ENCODE data around the gene DOK5.

DOK5 gene

DNA sequence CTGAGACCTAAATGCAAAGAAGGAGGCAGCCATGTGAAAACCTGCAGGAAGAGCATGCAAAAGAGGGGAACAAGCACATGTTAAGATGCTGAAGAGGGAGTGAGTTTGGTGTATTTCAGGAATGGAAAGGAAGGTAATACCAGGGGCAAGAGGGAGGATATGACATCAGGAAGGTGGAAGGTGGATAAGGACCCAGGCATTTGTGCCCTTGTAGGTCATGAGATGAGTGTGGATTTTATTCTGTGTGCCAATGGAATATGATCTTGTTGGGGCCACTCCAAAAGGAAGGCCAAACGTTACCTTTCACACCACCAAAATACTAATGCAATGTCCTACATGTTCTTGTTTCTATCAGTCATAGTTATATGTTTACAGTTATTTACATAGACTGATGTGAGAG, 17.2 kb upstream of the DOK5 start:
- H3K27ac ChIP-seq: no peak overlapping the region
- TF ChIP-seq ZFX (IDR thresholded peaks at IDR 0.05): no peak
- TF ChIP-seq, protein P1, sequence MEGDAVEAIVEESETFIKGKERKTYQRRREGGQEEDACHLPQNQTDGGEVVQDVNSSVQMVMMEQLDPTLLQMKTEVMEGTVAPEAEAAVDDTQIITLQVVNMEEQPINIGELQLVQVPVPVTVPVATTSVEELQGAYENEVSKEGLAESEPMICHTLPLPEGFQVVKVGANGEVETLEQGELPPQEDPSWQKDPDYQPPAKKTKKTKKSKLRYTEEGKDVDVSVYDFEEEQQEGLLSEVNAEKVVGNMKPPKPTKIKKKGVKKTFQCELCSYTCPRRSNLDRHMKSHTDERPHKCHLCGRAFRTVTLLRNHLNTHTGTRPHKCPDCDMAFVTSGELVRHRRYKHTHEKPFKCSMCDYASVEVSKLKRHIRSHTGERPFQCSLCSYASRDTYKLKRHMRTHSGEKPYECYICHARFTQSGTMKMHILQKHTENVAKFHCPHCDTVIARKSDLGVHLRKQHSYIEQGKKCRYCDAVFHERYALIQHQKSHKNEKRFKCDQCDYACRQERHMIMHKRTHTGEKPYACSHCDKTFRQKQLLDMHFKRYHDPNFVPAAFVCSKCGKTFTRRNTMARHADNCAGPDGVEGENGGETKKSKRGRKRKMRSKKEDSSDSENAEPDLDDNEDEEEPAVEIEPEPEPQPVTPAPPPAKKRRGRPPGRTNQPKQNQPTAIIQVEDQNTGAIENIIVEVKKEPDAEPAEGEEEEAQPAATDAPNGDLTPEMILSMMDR (conservative IDR thresholded peaks at IDR 0.05): no peak

DNA sequence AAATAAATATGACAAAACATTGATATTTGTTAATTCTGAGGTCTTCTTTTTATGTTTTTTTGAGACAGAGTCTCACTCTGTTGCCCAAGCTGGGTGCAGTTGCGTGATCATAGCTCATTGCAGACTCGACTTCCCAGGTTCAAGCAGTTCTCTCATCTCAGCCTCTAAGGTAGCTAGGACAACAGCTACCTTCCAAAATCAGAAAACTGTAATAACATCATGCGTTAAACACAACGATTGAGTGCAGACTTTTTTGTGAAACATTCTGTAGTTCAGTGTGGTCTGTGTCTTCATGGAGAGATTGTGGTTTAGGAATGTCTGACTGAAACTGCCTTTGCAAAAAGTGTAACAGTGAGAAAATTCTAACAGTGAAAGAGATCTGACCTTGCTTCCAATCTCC, 16.1 kb upstream of the DOK5 start:
- H3K27ac ChIP-seq: no peak overlapping the region
- TF ChIP-seq ZFX (IDR thresholded peaks at IDR 0.05): no peak
- TF ChIP-seq, protein P1 (conservative IDR thresholded peaks at IDR 0.05): no peak

DNA sequence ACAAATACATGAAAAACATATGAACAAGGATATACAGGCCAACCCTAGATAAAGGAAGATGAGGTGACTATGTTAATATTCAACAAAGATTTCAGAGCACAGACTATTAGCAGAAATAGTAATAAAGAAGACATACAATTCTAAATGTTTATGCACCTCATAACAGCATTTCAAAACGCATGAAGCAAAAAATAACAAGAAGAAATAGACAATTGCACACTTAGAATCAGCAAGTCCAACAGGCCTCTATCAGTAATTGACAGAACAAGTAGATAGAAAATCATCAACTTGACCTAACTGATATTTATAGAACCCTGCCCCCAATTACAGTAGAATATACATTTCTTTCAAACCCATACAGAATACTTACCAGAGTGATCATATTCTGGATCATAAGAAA, 11.4 kb upstream of the DOK5 start:
- H3K27ac ChIP-seq: no peak overlapping the region
- no peak for TF ChIP-seq ZFX (IDR thresholded peaks at IDR 0.05)
- TF ChIP-seq, protein P1 (conservative IDR thresholded peaks at IDR 0.05): no peak

DNA sequence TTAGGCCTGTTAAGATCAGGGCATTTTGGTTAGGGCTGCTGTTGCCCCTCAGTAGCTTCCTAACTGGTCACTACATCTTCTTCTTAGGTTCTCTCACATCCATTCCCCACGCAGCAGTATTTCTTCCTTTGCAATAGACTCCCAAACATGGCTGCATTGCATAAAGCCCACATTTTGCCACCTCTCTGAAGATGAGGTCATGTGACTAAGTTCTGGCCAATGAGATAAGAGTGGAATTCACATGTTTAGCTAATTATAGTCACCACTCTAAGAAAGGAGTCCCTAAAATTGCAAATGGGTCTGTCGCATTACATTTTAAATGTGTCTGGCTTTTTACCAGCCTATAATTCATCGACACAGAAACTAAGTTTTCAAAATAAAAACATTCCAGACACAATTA, 9.3 kb upstream of the DOK5 start:
- TF ChIP-seq, protein P1 (conservative IDR thresholded peaks at IDR 0.05): no peak
- TF ChIP-seq ZFX (IDR thresholded peaks at IDR 0.05): no peak
- H3K27ac ChIP-seq: no peak overlapping the region

DNA sequence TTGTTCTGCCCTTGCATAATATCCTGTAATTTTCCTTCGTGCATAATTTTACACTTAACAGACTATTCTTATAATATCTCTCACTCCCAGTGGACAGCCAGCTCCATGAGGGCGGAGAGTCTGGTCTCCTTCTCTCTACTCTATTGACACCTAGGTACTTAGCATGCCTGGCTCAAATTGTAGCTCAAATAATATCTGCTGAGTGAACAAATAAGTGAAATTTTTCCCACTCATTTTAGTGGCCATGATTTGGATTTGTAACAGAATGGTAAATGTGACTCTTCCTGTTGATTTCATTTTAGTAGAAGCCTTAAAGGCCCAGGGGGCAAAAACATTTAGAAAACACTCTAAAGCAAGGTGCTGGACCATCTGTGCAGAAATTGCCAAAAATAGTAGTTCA, 7.8 kb upstream of the DOK5 start:
- no peak overlapping the region for H3K27ac ChIP-seq
- TF ChIP-seq, protein P1 (conservative IDR thresholded peaks at IDR 0.05): no peak
- no peak for TF ChIP-seq ZFX (IDR thresholded peaks at IDR 0.05)

DNA sequence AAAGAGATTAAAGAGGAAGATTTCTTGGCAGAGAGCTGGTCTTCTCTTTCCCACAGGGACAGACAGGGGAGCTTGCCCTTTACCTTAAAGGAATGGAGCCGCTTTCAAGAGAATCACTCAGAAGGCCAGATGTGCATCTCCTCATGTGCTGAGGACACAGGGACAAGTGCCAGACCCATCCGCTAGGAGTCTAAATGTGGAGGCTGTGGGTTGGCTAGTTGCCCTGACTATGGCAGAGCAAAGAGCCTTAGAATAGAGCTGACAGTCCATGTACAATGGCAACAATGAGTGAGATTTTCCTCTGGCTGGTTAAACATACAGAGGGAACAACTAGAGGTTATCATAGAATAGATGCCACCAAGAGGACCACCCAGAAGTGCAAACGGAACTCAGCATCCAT, 7.3 kb upstream of the DOK5 start:
- TF ChIP-seq, protein P1 (conservative IDR thresholded peaks at IDR 0.05): no peak
- no peak for TF ChIP-seq ZFX (IDR thresholded peaks at IDR 0.05)

DNA sequence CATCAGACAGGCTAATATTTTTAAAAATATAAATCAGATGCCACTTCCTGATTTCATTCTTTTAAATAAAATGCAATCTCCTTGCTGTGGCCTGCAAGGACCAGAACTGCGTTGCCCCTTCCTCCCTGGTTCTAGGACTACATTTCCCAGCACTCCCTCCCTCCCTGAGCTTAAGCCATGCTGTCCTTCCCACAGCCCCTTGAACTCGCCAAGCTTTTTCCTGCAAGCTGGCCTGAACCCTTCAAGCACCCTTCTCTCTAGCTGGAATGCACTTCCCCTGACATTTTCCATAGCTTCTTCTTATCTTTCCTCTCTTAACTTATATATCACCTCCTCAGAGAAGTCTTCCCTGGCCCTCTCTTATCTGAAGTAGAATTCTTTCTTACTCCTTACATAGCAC, 6.1 kb upstream of the DOK5 start:
- TF ChIP-seq, protein P1 (conservative IDR thresholded peaks at IDR 0.05): no peak
- TF ChIP-seq ZFX (IDR thresholded peaks at IDR 0.05): no peak
- H3K27ac ChIP-seq: no peak overlapping the region

More for the DNA sequence above, 7.3 kb upstream of the DOK5 start:
- no peak overlapping the region for H3K27ac ChIP-seq
